G401 (cell line): ENCODE results near the gene PNPLA3. TPM values are rescaled to one million over a fixed set of nuclear protein-coding genes. Genes with fewer than 3 reads are reported as not detected.

Source experiments
- DNase-seq: peaks from one replicate; pipeline ENCODE4 v3.0.0-alpha.2; 2015; ENCODE audit warnings: low spot score
- in situ Hi-C: cut with HindIII; loops from 2 replicates; pipeline ENCODE4 v1.10.0; 2016; ENCODE audit warnings: low sequenced_read_pairs, mixed read lengths
- total RNA-seq: library from RNA; depleted of rRNA; stranded (reverse); fragments of >200 nt; shearing (Covaris generic); gene quantifications from 2 replicates; pipeline ENCODE4 v1.2.3, GENCODE V29; 2014

Gene PNPLA3
- total RNA-seq, 1 experiment from 2014 or later = 6.5 TPM

DNA sequence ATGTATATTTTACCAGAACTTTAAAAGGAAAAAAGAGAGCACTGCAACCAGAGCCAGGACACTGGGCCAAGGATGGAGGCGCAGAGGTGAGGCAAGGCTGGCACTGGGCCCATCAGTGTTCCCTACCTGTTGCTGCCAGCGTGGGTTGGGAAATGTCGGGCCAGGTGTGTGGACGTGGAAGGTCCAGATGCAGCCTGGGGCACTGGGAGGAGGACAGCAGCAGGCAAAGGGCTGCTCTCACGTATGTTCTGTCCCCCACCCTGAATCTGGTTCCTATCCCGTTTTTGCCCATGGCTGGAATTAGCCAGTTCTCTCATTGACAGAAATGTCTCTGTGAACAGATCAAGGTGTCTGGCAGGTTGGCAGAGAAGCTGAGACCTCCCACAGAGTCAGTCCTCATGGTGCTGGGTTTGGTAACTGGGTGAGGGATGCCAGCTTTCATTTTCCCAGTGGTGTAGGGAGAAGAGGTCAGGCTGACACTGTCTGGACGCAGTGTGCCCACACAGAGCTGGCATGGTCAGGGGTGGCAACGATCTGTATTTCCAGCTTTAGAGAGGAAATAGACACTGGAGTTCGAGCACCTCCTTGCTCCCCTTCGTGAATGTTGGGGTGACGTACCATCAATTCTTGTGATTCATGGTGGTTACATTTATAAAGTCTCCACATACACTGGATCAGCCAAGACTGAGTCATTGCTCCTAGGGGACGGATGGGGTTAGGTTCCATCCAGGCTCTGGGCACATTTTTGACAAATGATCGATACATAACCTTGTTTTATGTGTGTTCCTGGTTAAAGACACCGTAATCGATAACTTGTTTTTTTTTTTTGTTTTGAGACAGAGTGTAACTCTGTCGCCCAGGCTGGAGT is 4.3 kb upstream of the PNPLA3 start:
- DNase-seq = no peak
- in situ Hi-C loops = no loop called here

DNA sequence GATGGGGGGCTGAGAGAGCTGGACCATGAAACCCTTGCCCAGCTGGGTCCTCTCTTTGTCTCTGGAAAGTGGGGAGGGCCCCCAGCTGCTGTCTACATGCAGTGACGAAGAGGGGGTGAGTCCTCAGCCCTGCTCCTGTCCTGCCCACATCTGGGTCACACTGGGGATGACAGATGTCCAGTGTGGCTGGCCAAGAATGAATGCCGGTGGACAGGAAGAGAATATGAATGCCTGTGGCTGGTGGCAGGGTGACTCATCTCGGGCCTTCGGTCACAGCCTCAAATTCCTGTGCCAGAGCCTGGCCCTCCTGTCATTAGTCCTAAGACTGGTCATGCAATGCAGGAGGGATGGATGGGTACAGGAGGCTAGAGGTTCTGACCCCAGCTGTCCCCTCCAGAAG is 2.2 kb upstream of the PNPLA3 start:
- in situ Hi-C loops = no loop called here
- DNase-seq = no peak

DNA sequence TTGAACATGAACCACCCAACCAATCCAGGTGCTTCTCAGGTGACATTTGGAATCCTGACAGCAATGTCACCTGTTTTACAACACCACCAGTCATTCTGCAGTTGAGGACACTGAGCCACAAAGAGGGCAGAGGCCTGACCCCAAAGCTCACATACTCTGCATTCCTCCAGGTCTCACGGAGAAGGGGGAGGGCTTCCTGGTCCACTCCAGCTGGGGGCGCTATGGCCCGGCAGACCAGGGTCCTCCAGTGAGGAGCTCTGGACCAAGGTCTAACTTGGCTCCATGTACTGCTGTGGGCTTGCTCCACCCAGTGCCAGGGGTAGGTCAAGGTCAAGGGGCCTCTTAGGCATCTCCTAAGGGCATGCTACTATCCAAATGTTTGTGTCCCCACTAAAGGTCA is 1.5 kb upstream of the PNPLA3 start:
- no peak for DNase-seq
- in situ Hi-C loops = no loop called here

DNA sequence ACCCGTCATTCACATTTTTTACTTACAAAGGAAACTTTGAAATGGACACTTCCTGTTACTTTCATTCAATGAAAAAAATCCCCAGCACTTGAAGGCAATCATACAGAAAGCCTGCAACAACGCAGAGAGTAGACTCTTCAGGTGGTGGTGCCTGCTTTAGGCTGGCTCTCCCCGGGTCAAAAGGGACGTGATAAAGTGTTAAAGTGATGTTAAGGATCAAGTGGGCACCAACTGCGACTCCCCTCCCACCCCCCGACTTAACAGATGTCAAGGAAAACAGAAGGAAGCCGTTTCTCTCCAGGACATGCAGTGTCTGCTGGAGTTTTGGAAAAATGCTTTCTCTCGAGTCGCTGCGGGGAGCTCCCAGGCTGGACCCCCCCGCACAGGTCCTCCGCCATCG is 414 bp upstream of the PNPLA3 start:
- in situ Hi-C loops = no loop called here
- peak; percentile 1 for DNase-seq

DNA sequence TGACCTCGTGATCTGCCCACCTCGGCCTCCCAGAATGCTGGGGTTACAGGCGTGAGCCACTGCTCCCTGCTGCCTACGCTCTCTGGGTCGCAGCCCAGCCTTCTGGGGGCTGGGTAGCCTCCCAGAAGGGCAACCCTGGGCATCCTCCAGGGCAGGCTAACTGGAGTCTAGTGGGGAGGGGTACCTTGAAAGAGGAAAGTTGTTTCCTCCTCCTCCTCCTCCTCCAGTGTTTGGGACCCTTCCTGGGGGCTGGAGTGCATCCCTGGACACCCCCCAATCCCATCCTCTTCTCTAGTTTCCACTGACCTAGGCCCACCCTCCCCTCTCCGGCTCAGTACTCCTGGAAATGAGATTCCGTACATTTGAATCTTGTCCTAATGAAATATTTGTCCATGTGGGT is 1.3 kb downstream of the PNPLA3 start:
- in situ Hi-C loops = no loop called here
- no peak for DNase-seq

DNA sequence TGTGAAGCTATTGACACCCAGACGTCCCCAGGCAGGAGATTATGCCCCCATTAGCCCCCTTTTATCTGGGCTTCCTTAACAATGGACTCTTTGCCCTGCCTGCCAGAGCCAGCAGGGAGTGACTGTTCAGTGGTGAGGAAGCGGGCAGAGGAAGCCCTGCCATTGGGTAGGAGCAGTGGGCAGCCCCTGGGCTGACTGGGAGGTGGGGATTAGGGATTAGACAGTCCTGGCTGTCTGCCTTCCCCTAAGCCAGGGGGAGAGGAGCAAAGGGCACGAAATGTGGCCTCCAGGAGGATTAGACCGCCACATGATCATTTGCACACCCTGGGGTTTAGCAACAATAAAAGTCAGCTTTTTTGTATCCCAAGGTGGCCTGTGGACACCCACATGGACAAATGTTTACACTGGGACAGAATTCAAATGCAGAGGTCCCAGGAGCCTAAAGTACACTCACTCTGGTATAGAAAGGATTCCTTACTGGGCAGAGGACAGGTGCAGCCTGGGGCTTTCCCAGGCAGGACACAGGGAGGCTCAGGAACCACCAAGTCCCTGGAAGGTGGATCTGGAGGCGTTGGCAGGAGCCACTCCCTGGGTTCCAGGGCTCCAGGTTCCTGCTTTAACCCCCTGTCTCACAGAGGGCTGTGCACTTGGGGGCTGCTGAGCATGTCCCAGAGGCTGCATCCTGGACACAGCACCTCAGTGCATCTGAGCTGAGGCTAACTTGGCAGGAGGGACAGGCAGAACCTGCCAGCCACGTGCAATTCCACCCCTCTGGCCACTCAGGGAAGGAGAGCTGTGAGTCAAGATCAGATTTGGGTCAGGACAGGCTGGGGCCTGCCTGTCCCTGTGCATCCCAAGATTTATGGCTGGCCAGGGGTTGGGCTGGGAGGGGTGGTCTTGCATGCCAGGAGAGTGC is 2.1 kb downstream of the PNPLA3 start:
- in situ Hi-C loops = no loop called here
- no peak for DNase-seq

DNA sequence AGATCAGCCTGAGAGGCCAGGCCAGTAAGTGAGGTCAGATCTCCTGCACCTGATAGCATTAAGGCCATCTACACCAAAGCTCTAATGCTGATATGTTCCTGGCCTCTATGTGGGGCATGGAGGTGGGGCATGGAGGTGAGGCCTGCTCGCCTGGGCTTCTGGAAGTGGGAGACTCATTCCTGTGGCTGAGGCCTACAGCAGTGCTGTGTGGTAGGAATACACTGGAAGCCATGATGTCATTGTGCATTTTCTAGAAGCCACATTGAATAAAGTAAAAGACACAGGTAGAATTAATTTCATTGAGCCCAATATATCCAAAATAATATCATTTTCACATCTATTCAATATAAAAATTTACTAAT is 2.7 kb downstream of the PNPLA3 start:
- no peak for DNase-seq

DNA sequence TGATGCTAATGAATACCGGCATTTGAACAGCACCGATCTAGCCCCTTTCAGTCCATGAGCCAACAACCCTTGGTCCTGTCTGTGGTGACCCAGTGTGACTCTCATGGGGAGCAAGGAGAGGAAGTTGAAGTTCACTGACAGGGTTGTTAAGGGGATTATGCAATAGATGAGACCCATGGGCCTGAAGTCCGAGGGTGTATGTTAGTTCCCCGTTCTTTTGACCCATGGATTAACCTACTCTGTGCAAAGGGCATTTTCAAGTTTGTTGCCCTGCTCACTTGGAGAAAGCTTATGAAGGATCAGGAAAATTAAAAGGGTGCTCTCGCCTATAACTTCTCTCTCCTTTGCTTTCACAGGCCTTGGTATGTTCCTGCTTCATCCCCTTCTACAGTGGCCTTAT is 4.9 kb downstream of the PNPLA3 start:
- in situ Hi-C loops = no loop called here
- DNase-seq = no peak

More for the DNA sequence above, 2.7 kb downstream of the PNPLA3 start:
- in situ Hi-C loops = no loop called here

DNA sequence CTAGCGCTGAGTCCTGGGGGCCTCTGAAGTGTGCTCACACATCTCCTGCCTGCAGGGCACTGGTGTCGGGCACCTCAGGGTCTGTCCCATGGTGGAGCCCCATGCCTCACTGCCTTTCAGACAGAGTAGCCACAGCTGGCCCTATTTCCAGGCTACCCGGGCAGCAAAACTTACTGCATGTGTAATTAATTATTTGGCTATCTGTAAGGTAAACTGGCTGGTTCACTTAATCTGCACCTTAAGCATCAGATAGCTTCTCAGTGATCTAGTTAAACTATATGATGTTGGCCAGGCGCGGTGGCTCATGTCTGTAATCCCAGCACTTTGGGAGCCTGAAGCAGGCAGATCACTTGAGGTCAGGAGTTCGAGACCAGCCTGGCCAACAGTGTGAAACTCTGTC is 5.3 kb downstream of the PNPLA3 start:
- in situ Hi-C loops = no loop called here
- no peak for DNase-seq

DNA sequence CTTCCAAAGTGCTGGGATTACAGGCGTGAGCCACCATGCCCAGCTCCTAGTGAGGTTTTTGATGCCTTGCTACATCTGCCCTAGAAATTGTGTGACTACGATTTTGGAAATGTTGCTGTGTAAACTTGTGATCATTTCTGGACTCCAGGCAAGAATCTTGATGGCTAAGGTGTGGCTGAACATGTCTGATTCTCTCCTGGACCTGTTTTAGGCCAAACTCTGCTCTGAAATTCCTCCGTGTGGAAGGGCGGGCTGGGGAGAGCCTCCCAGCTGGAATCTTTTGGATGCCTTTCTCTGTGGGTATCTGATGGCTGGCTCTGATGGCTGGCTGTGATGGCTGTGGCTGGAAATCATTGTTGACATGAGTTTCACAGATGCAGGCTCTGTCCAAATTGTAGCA is 8.2 kb downstream of the PNPLA3 start:
- in situ Hi-C loops = no loop called here

DNA sequence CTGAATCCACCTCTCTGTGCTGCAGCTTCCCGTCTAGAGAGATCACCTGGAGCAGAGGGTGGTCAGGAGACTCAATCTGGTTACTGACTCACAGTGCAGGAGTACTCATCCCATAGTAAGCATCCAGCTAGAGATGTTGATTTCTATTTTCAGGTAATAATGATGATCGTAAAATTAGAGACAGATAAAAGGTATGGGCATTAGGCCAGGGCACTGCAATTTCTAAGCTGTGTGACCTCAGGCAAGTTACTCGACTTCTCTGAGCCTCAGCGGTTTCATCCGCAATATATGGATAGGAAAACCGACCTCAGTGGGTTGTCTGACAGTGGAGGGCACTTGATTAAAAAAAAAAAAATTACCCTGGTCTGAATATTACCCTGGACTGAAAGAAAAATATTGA is 17.8 kb downstream of the PNPLA3 start:
- in situ Hi-C loops = no loop called here
- no peak for DNase-seq

More for the DNA sequence above, 8.2 kb downstream of the PNPLA3 start:
- DNase-seq = no peak

DNA sequence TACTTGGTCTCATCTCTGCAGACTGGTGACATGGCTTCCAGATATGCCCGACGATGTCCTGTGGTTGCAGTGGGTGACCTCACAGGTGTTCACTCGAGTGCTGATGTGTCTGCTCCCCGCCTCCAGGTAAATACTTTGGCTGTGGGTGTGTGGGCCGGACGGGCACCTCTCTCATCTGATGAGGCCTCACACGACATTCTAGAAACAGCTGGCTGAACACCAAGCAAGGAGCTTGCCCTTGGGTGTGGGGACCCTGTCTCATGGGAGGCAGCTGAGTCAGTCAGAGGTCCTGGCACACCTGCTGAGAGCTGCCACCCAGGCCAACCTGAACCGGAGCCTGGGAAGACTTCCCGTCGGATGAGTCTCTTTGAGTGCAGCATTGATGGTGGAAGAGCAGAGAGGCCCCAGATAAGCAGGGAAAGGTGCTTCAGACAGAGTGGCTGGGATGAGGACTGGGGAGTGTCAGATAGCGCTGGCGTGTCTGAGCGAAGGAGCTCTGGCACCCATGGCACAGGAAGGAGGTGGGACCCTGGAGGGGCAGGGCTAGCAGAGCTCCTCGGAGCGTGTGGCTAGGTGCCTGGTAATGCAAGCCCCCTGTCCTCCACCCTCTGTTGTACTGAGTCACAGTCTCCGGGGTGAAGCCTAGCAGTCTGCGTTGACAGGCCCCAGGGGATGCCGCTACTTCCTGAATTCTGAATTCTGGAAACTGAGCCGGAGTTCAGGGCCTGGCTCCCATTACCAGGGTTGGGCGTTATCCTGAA is 21.2 kb downstream of the PNPLA3 start:
- in situ Hi-C loops = no loop called here
- DNase-seq = no peak

DNA sequence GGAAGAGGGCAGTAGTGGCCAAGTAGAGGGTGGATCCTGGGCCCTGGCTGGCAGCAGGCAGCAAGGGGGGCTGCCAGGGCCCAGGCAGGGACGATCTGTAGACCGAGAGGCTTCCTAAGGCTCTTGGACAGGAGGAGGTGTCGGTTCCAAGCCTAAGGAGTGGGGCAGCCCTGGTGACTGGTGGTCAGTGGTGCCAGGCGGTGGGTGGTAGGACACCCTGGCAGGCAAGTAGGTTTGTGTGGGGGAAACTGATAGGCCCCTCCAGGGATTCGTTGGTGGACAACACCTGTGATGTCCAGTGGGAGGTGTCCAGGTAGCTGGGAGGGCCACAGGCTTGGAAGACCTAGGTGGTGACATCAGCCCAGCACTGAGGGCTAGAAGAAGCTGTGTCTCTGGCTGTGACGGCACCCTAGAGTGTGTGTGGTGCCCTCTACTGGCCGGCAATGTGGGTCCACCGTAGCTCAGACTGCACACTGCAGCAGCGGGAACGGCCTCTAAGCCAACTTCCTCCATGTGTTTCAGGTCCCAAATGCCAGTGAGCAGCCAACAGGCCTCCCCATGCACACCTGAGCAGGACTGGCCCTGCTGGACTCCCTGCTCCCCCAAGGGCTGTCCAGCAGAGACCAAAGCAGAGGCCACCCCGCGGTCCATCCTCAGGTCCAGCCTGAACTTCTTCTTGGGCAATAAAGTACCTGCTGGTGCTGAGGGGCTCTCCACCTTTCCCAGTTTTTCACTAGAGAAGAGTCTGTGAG is 22.2 kb downstream of the PNPLA3 start:
- in situ Hi-C loops = no loop called here
- DNase-seq = peak; percentile 27

DNA sequence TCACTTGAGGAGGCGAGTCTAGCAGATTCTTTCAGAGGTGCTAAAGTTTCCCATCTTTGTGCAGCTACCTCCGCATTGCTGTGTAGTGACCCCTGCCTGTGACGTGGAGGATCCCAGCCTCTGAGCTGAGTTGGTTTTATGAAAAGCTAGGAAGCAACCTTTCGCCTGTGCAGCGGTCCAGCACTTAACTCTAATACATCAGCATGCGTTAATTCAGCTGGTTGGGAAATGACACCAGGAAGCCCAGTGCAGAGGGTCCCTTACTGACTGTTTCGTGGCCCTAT is 22.7 kb downstream of the PNPLA3 start:
- in situ Hi-C loops = no loop called here
- DNase-seq = no peak

DNA sequence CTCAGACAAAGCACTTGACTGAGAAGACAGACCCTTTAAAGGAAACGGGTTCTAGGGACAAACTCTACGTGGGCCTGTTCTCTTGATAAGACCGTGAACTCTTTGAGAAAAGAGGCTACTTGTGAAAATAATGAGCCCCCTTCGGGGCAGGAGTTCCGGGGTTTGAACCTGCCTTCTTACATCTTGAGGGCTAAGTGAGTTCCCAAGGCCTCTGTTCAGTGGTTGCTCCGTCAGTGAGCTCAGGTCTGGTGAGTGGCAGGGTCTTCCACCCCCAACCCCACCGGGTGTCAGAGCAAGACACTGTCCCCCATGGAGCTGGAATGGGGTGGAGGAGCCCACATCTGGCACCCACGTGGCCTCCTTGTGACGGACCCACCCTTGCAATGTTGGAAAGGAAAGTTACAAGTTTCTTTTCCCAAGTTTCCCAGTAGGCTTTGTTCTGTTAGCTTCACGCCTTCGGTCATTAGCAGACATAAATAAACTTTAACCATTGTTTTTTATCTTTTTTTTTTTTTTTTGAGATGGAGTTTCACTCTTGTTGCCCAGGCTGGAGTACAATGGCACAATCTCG is 25.3 kb downstream of the PNPLA3 start:
- DNase-seq = no peak
- in situ Hi-C loops = no loop called here

DNA sequence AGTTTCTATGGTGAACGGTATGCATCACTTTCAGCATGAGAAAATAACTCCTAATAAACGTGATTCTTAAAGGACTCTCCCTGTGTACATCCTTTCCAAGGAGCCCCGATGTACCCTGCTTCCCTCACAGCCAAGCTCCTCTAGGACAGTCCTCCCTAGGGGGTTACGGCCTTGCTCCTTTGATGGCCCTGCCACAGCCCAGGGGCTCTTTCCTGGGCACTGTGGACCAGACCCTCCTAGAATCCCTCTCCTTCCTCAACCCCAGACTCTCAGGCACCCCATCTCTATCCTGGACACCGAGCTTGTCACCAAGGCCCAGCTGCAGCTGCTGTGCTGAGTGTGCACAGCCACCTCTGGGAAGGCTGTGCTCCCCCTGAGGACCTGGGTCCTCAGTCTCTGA is 27.8 kb downstream of the PNPLA3 start:
- in situ Hi-C loops = no loop called here
- no peak for DNase-seq

DNA sequence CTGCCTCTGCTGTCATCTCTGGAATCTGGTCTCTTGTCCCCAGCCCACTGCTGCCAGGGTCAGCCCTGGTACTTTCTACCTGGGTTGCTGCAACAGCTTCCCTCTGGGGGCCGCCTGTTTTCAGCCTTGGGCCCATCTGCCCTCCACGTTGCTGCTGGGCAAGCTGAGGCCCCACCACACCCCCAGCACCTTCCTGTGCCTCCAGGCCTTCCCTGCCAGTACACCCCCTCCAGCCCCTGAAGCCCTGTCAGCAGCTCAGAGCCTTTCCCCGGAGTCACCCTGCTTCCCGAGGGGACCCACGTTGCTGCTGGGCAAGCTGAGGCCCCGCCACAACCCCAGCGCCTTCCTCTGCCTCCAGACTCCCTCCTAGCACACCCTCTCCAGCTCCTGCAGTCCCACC is 28.4 kb downstream of the PNPLA3 start:
- in situ Hi-C loops = no loop called here

DNA sequence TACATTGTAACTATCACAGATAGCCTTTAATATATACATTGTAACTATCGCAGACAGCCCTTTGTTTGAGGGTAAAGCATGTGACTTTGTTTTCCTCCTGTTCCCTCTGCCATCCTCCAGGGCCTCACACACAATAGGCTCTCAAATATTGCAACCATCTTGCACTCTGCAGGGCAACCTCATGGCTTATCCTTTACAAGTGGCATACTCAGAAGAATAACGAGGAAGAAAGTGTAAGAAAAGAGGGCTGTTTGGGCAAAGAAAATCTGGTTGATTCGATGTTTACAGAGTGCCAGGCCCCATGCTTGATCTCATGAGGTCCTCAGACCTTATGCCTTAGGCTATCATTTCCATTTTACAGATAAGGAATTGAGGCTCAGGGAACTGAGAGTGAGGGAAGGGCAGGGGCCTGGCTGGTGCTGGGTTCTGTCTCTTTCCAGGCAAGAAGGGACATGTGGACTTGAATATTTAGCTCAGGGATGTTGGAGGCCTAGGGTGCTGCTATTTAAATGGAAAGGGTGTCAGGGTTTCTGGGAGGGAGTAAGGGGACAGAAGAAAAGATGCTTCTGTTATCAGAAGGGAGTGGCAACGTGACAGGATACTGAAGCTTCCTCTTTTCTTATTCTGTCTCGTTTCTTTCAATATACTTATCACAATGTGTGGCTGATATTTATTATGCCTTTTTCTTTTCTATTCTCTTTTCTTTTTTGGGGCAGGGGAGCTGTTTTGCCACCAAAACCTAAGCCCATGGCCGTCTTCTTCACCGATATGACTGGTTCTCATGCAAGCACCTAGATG is 30.6 kb downstream of the PNPLA3 start:
- DNase-seq = no peak
- in situ Hi-C loops = no loop called here

More for the DNA sequence above, 28.4 kb downstream of the PNPLA3 start:
- no peak for DNase-seq
